ENCODE results near the gene RAB31.
"Not testable (repeated sequence)": the region's sequence is repeated elsewhere in the genome, so short reads cannot be mapped to it uniquely, and the experiment has no call there.

RAB31 gene

GRCh38 chr18:9886005-9886348 is 177.9 kb downstream of the RAB31 start:
- Mint-ChIP-seq H3K4me1 (no peaks in the 10 kb centered on the region), H3K4me3 (no peak overlapping the region), H3K27ac (peak overlapping the region; percentile 21), H3K27me3 (no peaks in the 10 kb centered on the region), H3K9me3 (no peaks in the 10 kb centered on the region), H3K36me3 (ENCODE audit: low read depth) (no peaks in the 10 kb centered on the region)
- no peak for ATAC-seq
- no peak for DNase-seq

GRCh38 chr18:9887992-9888391 is 179.9 kb downstream of the RAB31 start:
- H3K4me1 Mint-ChIP-seq = no peaks in the 10 kb centered on the region
- DNase-seq = no peak
- H3K27me3 Mint-ChIP-seq = no peaks in the 10 kb centered on the region
- no peak overlapping the region for H3K4me3 Mint-ChIP-seq
- H3K27ac Mint-ChIP-seq = no peak overlapping the region
- H3K36me3 Mint-ChIP-seq (ENCODE audit: low read depth) = no peaks in the 10 kb centered on the region
- no peaks in the 10 kb centered on the region for H3K9me3 Mint-ChIP-seq
- ATAC-seq = no peak

- Mint-ChIP-seq H3K27me3 (no peaks in the 10 kb centered on the region), H3K4me1 (no peaks in the 10 kb centered on the region), H3K27ac (no peak overlapping the region), H3K36me3 (ENCODE audit: low read depth) (no peaks in the 10 kb centered on the region), H3K9me3 (no peaks in the 10 kb centered on the region), H3K4me3 (no peak overlapping the region)
- no peak for DNase-seq
- no peak for ATAC-seq
Observed at GRCh38 chr18:9890196-9890595, 182.1 kb downstream of the RAB31 start.

GRCh38 chr18:9890957-9891356 is 182.9 kb downstream of the RAB31 start:
- ATAC-seq (no peak), DNase-seq (no peak)
- Mint-ChIP-seq H3K36me3 (ENCODE audit: low read depth) (no peaks in the 10 kb centered on the region), H3K4me3 (no peak overlapping the region), H3K27ac (no peak overlapping the region), H3K27me3 (no peaks in the 10 kb centered on the region), H3K4me1 (no peaks in the 10 kb centered on the region), H3K9me3 (no peaks in the 10 kb centered on the region)

GRCh38 chr18:9891515-9891914 is 183.4 kb downstream of the RAB31 start:
- not testable (repeated sequence) for H3K4me1 Mint-ChIP-seq; H3K4me3 Mint-ChIP-seq; H3K27ac Mint-ChIP-seq; H3K27me3 Mint-ChIP-seq; ATAC-seq; H3K9me3 Mint-ChIP-seq; DNase-seq; H3K36me3 Mint-ChIP-seq (ENCODE audit: low read depth)

GRCh38 chr18:9894454-9895068 is 186.5 kb downstream of the RAB31 start:
- H3K27me3 Mint-ChIP-seq = no peaks in the 10 kb centered on the region
- no peak overlapping the region for H3K27ac Mint-ChIP-seq
- no peak overlapping the region for H3K4me3 Mint-ChIP-seq

GRCh38 chr18:9897129-9897528 is 189.0 kb downstream of the RAB31 start:
- no peaks in the 10 kb centered on the region for H3K9me3 Mint-ChIP-seq
- no peaks in the 10 kb centered on the region for H3K27me3 Mint-ChIP-seq
- peaks cover 21% of the 10 kb centered on the region for H3K4me1 Mint-ChIP-seq
- no peak overlapping the region for H3K27ac Mint-ChIP-seq
- no peaks in the 10 kb centered on the region for H3K36me3 Mint-ChIP-seq (ENCODE audit: low read depth)
- DNase-seq = no peak
- ATAC-seq = no peak
- H3K4me3 Mint-ChIP-seq = no peak overlapping the region

More at GRCh38 chr18:9894454-9895068, 186.5 kb downstream of the RAB31 start:
- no peaks in the 10 kb centered on the region for H3K36me3 Mint-ChIP-seq (ENCODE audit: low read depth)
- peaks cover 13% of the 10 kb centered on the region for H3K4me1 Mint-ChIP-seq
- DNase-seq = no peak
- ATAC-seq = no peak
- H3K9me3 Mint-ChIP-seq = no peaks in the 10 kb centered on the region

GRCh38 chr18:9897787-9898291 is 189.7 kb downstream of the RAB31 start:
- not testable (repeated sequence) for DNase-seq; H3K9me3 Mint-ChIP-seq; H3K4me3 Mint-ChIP-seq; H3K27me3 Mint-ChIP-seq; ATAC-seq; H3K27ac Mint-ChIP-seq; H3K36me3 Mint-ChIP-seq (ENCODE audit: low read depth)
- peaks cover 21% of the 10 kb centered on the region for H3K4me1 Mint-ChIP-seq

- H3K9me3 Mint-ChIP-seq = no peaks in the 10 kb centered on the region
- no peak overlapping the region for H3K4me3 Mint-ChIP-seq
- H3K36me3 Mint-ChIP-seq (ENCODE audit: low read depth) = no peaks in the 10 kb centered on the region
- ATAC-seq (peak; percentile 93), DNase-seq (no peak)
- H3K4me1 Mint-ChIP-seq = peaks cover 21% of the 10 kb centered on the region
- H3K27ac Mint-ChIP-seq = peak overlapping the region; percentile 37
- peaks cover 2% of the 10 kb centered on the region for H3K27me3 Mint-ChIP-seq
Observed at GRCh38 chr18:9898792-9899549, 190.9 kb downstream of the RAB31 start.

GRCh38 chr18:9899550-9899930 is 191.4 kb downstream of the RAB31 start:
- not testable (repeated sequence) for H3K27me3 Mint-ChIP-seq; H3K9me3 Mint-ChIP-seq; DNase-seq; ATAC-seq; H3K27ac Mint-ChIP-seq; H3K36me3 Mint-ChIP-seq (ENCODE audit: low read depth); H3K4me3 Mint-ChIP-seq
- H3K4me1 Mint-ChIP-seq = peaks cover 21% of the 10 kb centered on the region

GRCh38 chr18:9900699-9901098 is 192.6 kb downstream of the RAB31 start:
- peak; percentile 60 for ATAC-seq

GRCh38 chr18:9901377-9901776 is 193.3 kb downstream of the RAB31 start:
- DNase-seq (no peak), ATAC-seq (no peak)
- H3K27me3 Mint-ChIP-seq = peaks cover 2% of the 10 kb centered on the region
- no peak overlapping the region for H3K4me3 Mint-ChIP-seq
- no peak overlapping the region for H3K27ac Mint-ChIP-seq
- H3K4me1 Mint-ChIP-seq = peaks cover 21% of the 10 kb centered on the region
- no peaks in the 10 kb centered on the region for H3K36me3 Mint-ChIP-seq (ENCODE audit: low read depth)
- no peaks in the 10 kb centered on the region for H3K9me3 Mint-ChIP-seq

More at GRCh38 chr18:9900699-9901098, 192.6 kb downstream of the RAB31 start:
- H3K27me3 Mint-ChIP-seq = peaks cover 2% of the 10 kb centered on the region
- peak; percentile 7 for DNase-seq
- peaks cover 21% of the 10 kb centered on the region for H3K4me1 Mint-ChIP-seq
- no peaks in the 10 kb centered on the region for H3K36me3 Mint-ChIP-seq (ENCODE audit: low read depth)
- H3K9me3 Mint-ChIP-seq = no peaks in the 10 kb centered on the region
- H3K4me3 Mint-ChIP-seq = no peak overlapping the region
- H3K27ac Mint-ChIP-seq = no peak overlapping the region

GRCh38 chr18:9902264-9902663 is 194.2 kb downstream of the RAB31 start:
- DNase-seq; ATAC-seq; H3K9me3 Mint-ChIP-seq; H3K4me3 Mint-ChIP-seq; H3K27me3 Mint-ChIP-seq; H3K36me3 Mint-ChIP-seq (ENCODE audit: low read depth); H3K27ac Mint-ChIP-seq: not testable (repeated sequence)
- peaks cover 21% of the 10 kb centered on the region for H3K4me1 Mint-ChIP-seq

- Mint-ChIP-seq H3K27ac (no peak overlapping the region), H3K9me3 (no peaks in the 10 kb centered on the region), H3K27me3 (peaks cover 2% of the 10 kb centered on the region), H3K4me1 (peaks cover 21% of the 10 kb centered on the region), H3K4me3 (no peak overlapping the region), H3K36me3 (ENCODE audit: low read depth) (no peaks in the 10 kb centered on the region)
- ATAC-seq (no peak), DNase-seq (no peak)
Observed at GRCh38 chr18:9902832-9903231, 194.7 kb downstream of the RAB31 start.

- DNase-seq (no peak), ATAC-seq (no peak)
- no peaks in the 10 kb centered on the region for H3K36me3 Mint-ChIP-seq (ENCODE audit: low read depth)
- H3K4me1 Mint-ChIP-seq = peaks cover 4% of the 10 kb centered on the region
- no peak overlapping the region for H3K4me3 Mint-ChIP-seq
- H3K27me3 Mint-ChIP-seq = peaks cover 2% of the 10 kb centered on the region
- H3K27ac Mint-ChIP-seq = no peak overlapping the region
- H3K9me3 Mint-ChIP-seq = no peaks in the 10 kb centered on the region
Observed at GRCh38 chr18:9905401-9905922, 197.4 kb downstream of the RAB31 start.

Measured in activated naive CD8-positive, alpha-beta T cell treated with anti-CD3 and anti-CD28 coated beads, Interleukin-2, amount 50 U/mL, for 24 hours (primary cell).